GM19328 (cell line): Measurements from ENCODE around the gene FAIM2.

ENCODE experiments used
- ATAC-seq: cut with Tn5 transposase; IDR thresholded peaks from one replicate; pipeline ENCODE4 v1.9.1; 2021; ENCODE audit warnings: mild to moderate bottlenecking, moderate library complexity; ENCODE audit not compliant: unreplicated experiment

Gene FAIM2

DNA sequence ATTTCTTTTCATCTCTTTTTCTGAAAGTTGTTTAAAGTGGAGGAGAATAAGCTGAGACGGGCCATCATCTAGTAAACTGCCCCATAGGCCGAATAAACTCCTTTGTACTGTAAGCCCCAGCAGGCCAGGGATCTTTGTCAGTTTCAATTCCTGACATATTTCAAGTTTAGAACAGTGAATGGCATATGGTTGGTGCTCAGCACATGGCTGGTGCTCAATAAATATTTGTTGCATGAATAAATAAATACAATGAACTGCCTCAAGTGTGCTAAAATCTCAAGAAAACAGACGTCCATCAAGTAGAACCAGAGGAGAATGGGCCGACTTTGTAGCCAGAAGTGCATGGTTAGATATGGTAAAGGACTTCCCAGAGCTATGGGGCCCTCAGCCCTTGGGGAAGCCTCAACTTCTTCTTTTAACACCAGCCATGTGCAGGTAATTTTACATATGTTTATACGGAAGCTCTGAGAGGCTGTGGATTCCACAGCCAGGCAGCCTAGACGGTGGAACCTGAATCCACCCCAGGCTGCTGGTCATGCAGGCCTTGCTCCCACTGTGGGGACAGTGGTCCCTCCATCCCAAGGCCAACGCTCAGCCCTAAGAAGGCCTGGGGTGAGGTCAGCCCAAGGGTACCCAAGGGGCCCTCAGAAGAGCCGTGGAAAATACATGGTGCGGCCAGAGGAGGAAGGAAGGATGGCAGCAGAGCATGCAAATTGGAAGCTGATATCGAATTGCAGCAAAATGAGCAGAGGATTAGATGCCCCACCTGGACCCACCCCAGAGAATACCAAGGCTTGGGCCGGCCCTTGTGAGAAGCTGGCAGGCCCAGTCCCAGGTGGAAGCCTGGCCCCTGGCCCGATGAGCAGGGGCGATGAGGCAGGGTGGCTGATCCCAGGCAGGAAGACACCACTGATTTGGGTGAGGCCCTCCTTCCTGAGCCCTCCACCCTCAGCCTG, 38.1 kb upstream of the FAIM2 start:
- no peak for ATAC-seq

- ATAC-seq, result no peak
These were observed 36.0 kb upstream of the FAIM2 start for GRCh38 chr12:49939707-49940106.

DNA sequence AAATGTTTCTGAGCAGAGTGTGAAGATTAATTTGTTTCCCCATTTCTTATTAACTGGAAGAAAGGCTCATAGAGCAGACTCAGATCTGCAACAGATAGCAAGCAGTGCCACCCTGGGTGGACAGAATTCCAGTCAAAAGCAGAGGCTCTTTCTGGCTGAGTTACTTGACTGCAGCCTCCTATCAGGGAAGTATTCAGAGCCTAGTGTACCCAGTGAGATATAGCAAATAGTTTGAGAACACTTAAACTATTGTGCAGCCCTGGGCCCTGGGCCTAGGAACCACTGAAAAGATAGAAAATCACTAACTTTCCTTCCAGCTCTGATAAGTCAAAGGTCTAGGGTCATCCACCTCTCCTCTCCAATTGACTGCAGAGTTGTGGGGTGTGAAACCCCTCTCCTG, 35.6 kb upstream of the FAIM2 start:
- no peak for ATAC-seq

GRCh38 chr12:49937639-49938300, 34.1 kb upstream of the FAIM2 start:
- no peak for ATAC-seq

DNA sequence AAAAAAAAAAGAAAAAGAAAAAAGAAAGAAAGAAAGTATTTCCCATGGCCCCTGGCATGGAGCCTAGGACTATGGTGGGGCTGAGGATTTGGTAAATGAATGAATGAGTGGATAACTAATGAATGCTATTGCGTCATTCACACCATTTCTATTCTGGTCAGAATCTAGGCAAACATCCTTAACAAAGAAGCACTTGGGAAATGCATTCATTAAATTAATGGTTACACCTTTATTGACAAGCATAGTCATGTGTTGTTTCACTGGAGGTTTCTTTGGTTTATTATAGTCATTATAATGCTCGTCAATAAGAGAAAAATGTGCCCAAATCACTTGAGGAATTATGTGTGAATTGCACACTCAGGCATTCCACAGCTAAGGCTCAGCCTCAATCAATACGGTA, 33.2 kb upstream of the FAIM2 start:
- no peak for ATAC-seq

- no peak for ATAC-seq
These were observed 30.8 kb upstream of the FAIM2 start for GRCh38 chr12:49934505-49934904.

GRCh38 chr12:49933796-49934195, 30.1 kb upstream of the FAIM2 start:
- ATAC-seq, result no peak

GRCh38 chr12:49932533-49933130, 28.9 kb upstream of the FAIM2 start:
- ATAC-seq, result no peak

GRCh38 chr12:49932023-49932422, 28.3 kb upstream of the FAIM2 start:
- no peak for ATAC-seq

DNA sequence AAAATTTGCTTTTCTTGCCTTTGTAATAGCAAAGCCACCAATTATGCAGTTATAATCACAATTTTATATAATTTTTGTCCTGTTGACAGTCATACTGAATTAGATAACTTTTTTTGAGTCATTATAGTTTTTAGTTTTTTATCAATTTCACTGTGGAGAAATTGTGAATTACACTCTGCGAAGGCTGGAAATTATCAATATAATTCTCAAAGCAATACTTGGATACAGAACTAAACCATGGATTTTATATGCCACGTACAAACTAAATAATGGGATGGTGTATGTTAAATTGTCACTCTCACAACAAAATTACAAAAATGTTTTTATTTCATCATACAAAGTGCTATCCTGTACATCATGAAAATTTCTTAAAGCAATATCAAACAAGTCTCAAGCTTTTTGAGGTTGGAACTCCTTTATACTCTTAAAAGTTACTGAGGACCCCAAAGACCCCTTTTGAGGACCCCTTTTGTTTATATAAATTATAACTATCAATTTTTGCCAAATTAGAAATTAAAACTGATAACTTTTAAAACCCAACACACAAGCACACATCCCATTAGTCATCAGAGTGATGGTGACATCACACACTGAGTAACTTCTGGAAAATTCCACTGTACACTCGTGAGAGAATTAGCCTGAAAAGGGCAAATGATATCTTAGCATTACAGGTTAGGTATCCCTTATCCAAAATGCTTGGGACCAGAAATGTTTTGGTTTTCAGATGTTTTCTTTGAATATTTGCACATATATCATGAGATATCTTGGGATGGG, 27.0 kb upstream of the FAIM2 start:
- ATAC-seq, result no peak

DNA sequence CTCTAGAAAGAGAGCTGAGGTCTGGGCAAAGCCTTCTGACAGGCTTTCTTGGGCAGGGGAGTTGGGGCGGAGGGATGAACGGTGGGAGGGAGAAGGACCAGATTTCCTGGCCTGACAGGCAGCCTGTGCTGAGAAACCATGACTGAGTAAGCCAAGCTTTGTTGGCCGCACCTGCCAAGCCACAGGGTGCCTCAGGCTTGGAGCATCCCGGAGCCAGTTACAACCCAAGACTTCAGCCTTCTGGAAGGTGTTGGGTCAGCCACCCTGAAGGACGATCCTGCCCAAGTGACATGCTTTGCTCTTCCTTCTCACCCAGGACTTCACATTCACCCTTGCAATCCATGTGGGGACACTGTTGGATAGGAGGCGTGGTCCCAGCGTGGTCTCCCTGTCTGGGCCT, 25.9 kb upstream of the FAIM2 start:
- no peak for ATAC-seq

- ATAC-seq, result no peak
These were observed 24.8 kb upstream of the FAIM2 start for GRCh38 chr12:49928471-49928870.

GRCh38 chr12:49925433-49926204, 21.9 kb upstream of the FAIM2 start:
- ATAC-seq, result no peak

DNA sequence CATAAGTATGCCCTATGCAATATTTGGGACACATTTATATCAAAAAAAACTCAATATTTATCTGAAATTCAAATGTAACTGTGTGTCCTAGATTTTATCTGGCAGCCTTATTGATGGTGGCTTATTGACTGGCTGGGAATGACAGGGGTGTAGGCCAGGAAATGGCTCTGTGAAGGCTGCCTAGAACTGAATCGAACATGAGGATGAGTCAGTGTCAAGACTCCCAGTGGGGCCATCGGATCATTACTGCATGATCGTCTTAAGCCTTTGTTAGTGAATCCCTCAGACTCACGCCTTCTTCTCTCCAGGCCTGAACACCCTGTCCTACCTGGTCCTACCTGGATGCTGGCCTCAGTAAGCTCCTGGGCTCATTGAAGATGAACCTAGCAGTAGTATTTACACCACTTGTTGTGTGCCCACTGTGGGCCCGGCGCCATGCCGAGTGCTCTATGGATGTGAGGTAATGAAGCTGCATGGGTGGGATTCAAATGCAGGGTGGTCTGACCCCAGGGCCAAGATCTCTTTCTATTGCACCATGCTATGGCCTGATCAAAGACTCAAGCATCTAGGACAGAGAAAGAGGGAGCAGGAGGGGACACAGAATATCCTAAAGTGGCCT, 21.0 kb upstream of the FAIM2 start:
- ATAC-seq, result no peak

DNA sequence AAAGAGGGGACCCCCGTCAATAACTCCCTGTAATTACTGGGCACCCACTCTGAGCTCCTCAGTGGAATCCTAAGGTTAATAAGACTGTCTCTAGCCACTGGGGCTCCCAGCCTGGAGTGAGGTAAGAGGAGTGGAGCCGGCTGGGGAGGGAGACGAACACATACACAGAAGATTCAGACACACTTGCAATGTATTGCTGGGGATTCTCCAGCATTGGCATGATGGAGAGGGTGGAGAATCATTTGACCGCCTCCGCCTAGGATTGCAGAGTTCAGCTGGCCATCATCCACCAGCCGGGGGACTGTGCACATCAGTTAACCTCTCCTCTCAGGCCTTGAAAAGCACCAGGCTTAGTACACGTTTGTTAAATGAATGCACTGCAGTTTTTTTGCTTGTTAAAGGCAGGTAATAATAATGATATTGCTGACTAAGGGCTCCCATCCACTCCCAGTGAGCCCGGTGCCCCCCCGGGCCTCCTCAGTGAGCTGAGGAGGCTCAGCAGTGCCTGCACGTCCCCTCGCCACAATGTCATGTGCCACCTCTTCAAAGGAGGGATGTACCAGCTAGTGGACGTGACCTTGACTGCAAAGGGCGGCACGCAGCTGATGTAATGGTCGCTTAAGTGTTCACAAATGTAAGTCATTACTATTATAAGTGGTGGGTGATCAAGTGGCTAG, 20.3 kb upstream of the FAIM2 start:
- ATAC-seq, result no peak

DNA sequence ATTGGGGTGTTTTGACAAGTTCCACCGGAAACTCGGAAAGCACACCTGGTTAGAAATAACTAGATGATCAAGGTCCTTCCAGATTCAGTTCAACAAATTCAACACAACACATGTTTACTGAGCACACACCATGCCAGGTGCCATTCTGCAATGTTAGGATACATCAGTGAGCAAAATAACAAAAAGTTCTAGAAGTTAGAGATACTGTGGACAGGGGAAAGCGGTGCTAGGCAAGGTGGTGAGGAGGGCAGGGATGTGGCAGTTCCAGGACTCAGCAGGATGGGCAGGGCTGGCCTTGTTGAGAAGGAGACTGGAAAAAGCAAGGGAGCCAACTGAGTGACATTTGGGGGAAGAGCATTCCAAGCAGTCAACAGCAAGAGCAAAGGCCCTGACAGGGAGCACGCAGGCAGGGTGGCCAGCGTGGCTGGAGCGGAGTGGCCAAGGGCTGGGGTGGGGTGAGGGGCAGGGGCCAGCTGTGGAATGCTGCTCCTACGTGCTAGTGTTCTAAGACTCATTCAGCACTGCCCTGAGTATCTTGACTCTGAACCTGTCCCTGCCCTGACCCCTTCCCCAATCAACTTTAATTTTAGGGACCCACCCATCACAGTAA, 19.4 kb upstream of the FAIM2 start:
- ATAC-seq, result no peak

DNA sequence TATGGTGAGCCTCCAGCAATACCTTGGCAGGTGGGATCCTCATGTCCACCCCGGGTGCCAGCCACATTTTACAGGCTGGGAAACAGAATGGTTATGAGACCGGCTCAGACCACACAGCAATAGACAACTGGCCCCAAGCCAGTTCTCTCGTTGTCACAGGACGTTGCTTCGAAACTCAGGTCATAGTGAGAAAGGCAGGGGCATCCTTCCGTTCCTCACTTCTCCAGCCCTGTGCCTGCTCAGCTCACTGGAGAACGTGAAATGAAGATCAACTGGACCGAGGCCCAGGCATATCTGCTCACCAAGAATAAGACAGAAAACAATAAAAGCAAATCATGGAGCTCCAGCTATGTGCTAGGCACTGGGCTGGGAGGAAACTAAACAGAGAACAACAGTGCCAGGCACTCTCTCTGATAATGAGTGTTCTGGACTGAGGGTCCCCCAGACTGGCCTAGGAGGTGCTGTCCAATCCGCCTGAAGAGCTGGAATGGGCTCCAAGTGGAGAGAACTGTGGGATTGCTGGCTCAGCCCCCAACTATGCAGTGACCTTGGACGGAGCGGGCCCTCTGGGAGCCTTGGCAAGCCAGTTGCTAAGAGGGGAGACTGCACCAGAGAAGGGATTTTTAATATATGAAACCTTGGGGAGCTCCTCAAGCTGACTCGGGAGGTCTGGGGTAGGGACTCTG, 18.8 kb upstream of the FAIM2 start:
- ATAC-seq, result no peak

DNA sequence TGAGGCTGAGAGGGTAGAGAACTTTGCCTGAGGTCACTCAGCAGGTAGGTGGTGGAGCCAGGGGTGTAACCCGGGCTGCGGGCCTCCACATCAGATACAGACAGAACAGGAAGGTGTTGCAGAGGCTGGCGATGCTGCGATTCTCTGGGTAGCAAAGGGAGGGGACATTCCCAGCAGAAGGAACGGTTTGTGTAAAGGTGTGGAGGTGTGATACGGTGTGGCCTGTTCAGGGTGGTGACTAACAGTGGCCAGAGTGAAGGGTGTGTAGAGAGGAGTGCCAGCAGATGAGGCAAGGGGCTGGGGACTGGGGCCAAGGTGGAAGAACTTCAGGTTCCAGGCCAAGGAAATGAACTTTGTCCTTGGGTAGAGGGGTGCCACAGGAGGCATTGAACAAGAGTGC, 18.2 kb upstream of the FAIM2 start:
- no peak for ATAC-seq
